GM12878 (cell line): ENCODE results near the gene MBD3. TPM values are rescaled to one million over a fixed set of nuclear protein-coding genes. Genes with fewer than 3 reads are reported as not detected.
A peak's percentile ranks its signal among the peaks of the same experiment; 100 is the strongest.

Source experiments
- ATAC-seq: fragments of 200-7000 bp; cut with Tn5 transposase; 3 replicates; pipeline ENCODE4 v1.9.1; 2020; ENCODE audit warnings: mild to moderate bottlenecking, moderate library complexity
- BruUV-seq: library from RNA; stranded (reverse); fragments of 400-500 nt; replicated peaks from 2 replicates; lab custom pipeline; 2021; lab: Mats Ljungman, UMichigan
- CTCF ChIA-PET: fragments of 300-600 bp; sonication (Branson Sonifier 250); formaldehyde crosslinking; extraction: SDS; loops from one replicate; lab custom pipeline; 2021; ENCODE audit warnings: inconsistent platforms; lab: Yijun Ruan, JAX
- POLR2A ChIA-PET: fragments of 350-600 bp; formaldehyde crosslinking; extraction: SDS; loops from one replicate; lab custom pipeline; 2021; ENCODE audit warnings: inconsistent platforms; lab: Charles Lee
- RAD21 ChIA-PET: fragments of 300-600 bp; sonication (Branson Sonifier 250); formaldehyde crosslinking; loops from one replicate; lab custom pipeline; 2023; ENCODE audit warnings: antibody characterized with exemption; ENCODE audit not compliant: unreplicated experiment; lab: Charles Lee
- SMC1A ChIA-PET: fragments of 300-600 bp; sonication (Branson Sonifier 250); formaldehyde crosslinking; loops from one replicate; lab custom pipeline; 2023; ENCODE audit not compliant: unreplicated experiment, uncharacterized antibody; lab: Charles Lee
- DNase-seq: peaks from one replicate; pipeline ENCODE4 v3.0.0-alpha.2; 2011; ENCODE audit warnings: low read depth, low spot score
- FAIRE-seq: peaks from 3 replicates; lab custom pipeline; 2011; peaks lifted over from hg19 to GRCh38; lab: Jason Lieb, UNC
- H2AFZ ChIP-seq: 2 replicates; pipeline ENCODE4 v1.6.0; 2011; ENCODE audit warnings: low read depth, low read length, control low read depth; ENCODE audit not compliant: control insufficient read depth
- H3K27ac ChIP-seq: 2 replicates; pipeline ENCODE4 v1.5.1; 2011; ENCODE audit warnings: control low read depth; ENCODE audit not compliant: control insufficient read depth, insufficient read depth
- H3K27me3 ChIP-seq, 2 experiments: replicated peaks in 1 of 2; 2 replicates each; pipeline versions ENCODE4 v1.6.0 to v1.6.1; 2011; ENCODE audit warnings: low read length in 1 of 2; ENCODE audit not compliant: control insufficient read depth in 2 of 2, insufficient read depth in 2 of 2
- H3K36me3 ChIP-seq, 2 experiments: 2 replicates each; pipeline ENCODE4 v1.5.1; 2011; ENCODE audit warnings: low read length in 1 of 2; ENCODE audit not compliant: control insufficient read depth in 2 of 2, insufficient read depth in 2 of 2
- H3K4me1 ChIP-seq: 2 replicates; pipeline ENCODE4 v1.6.1; 2011; ENCODE audit warnings: mild to moderate bottlenecking, low read length, moderate library complexity, mixed read lengths; ENCODE audit not compliant: control insufficient read depth, insufficient read depth
- H3K4me2 ChIP-seq: 2 replicates; pipeline ENCODE4 v1.6.0; 2011; ENCODE audit warnings: control low read depth; ENCODE audit not compliant: control insufficient read depth, insufficient read depth
- H3K4me3 ChIP-seq: fragments of 200-600 bp; sonication (generic); 2 replicates; pipeline ENCODE4 v1.5.1; 2016
- H3K79me2 ChIP-seq: 2 replicates; pipeline ENCODE4 v1.6.0; 2011; ENCODE audit warnings: low read length; ENCODE audit not compliant: control insufficient read depth, insufficient read depth
- H3K9ac ChIP-seq: 2 replicates; pipeline ENCODE4 v1.8.0; 2011; ENCODE audit warnings: low read length, control low read depth, mixed read lengths; ENCODE audit not compliant: control insufficient read depth, insufficient read depth
- H3K9me3 ChIP-seq: replicated peaks from 3 replicates; pipeline ENCODE4 v1.5.1; 2011; ENCODE audit warnings: mild to moderate bottlenecking, low read length; ENCODE audit not compliant: control insufficient read depth, insufficient read depth
- H4K20me1 ChIP-seq: 2 replicates; pipeline ENCODE4 v1.6.0; 2011; ENCODE audit not compliant: control insufficient read depth, insufficient read depth
- BACH1 ChIP-seq: fragments of 450-650 bp; IDR thresholded peaks from 2 replicates; pipeline ENCODE4 v1.6.1; 2017; ENCODE audit warnings: mild to moderate bottlenecking, borderline replicate concordance
- CHD1 ChIP-seq: IDR thresholded peaks from 2 replicates; pipeline ENCODE4 v1.6.1; 2012; ENCODE audit warnings: low read depth, low read length, improper control_type of control experiment
- CREB1 ChIP-seq: IDR thresholded peaks from 2 replicates; pipeline ENCODE4 v1.6.1; 2012; ENCODE audit warnings: low read depth, mild to moderate bottlenecking, inconsistent platforms
- CTCF ChIP-seq, 3 experiments: IDR thresholded peaks in 2 of 3; conservative IDR thresholded peaks in 1 of 3; 2 replicates each; pipeline ENCODE4 v1.5.1; 2011; ENCODE audit warnings: low read depth in 3 of 3, low read length in 3 of 3, mild to moderate bottlenecking in 3 of 3, control low read depth in 2 of 3, moderate library complexity in 2 of 3, inconsistent platforms in 1 of 3, mixed read lengths in 1 of 3; ENCODE audit not compliant: control insufficient read depth in 2 of 3, insufficient read depth in 1 of 3; ENCODE audit errors: extremely low read depth in 1 of 3
- GATAD2B ChIP-seq: fragments of 450-650 bp; conservative IDR thresholded peaks from 2 replicates; pipeline ENCODE4 v1.6.1; 2017; ENCODE audit warnings: low read depth, mild to moderate bottlenecking, moderate library complexity
- IKZF1 ChIP-seq: fragments of 450-650 bp; conservative IDR thresholded peaks from 2 replicates; pipeline ENCODE4 v1.6.1; 2017; ENCODE audit warnings: antibody characterized with exemption, mild to moderate bottlenecking
- IRF5 ChIP-seq: fragments of 450-650 bp; IDR thresholded peaks from 2 replicates; pipeline ENCODE4 v1.6.1; 2017; ENCODE audit warnings: borderline replicate concordance
- LARP7 ChIP-seq: fragments of 450-650 bp; IDR thresholded peaks from 2 replicates; pipeline ENCODE4 v1.6.1; 2017; ENCODE audit warnings: mild to moderate bottlenecking
- MAX ChIP-seq: IDR thresholded peaks from 2 replicates; pipeline ENCODE4 v1.6.1; 2012; ENCODE audit warnings: low read depth, low read length, improper control_type of control experiment
- MXI1 ChIP-seq: fragments of 150-350 bp; IDR thresholded peaks from 2 replicates; pipeline ENCODE4 v1.6.1; 2011; ENCODE audit warnings: low read depth, mild to moderate bottlenecking, inconsistent platforms, low read length, improper control_type of control experiment
- POLR2A ChIP-seq: IDR thresholded peaks from 2 replicates; pipeline ENCODE4 v1.6.1; 2011; ENCODE audit warnings: low read depth, mild to moderate bottlenecking, low read length
- RAD51 ChIP-seq: fragments of 450-650 bp; IDR thresholded peaks from 2 replicates; pipeline ENCODE4 v1.6.1; 2016; ENCODE audit warnings: moderate library complexity, mild to moderate bottlenecking, inconsistent platforms
- RCOR1 ChIP-seq: conservative IDR thresholded peaks from 2 replicates; pipeline ENCODE4 v1.6.1; 2012; ENCODE audit warnings: low read depth, low read length, improper control_type of control experiment
- SIN3A ChIP-seq: IDR thresholded peaks from 2 replicates; pipeline ENCODE4 v1.6.1; 2012; ENCODE audit warnings: low read depth, low read length, improper control_type of control experiment
- SUZ12 ChIP-seq: fragments of 200-600 bp; sonication (generic); IDR thresholded peaks from one replicate; pipeline ENCODE4 v1.6.1; 2018; ENCODE audit warnings: antibody characterized with exemption, mild to moderate bottlenecking; ENCODE audit not compliant: unreplicated experiment
- YBX1 ChIP-seq: fragments of 450-650 bp; IDR thresholded peaks from 2 replicates; pipeline ENCODE4 v1.6.1; 2016; ENCODE audit warnings: antibody characterized with exemption
- WGBS: methylation state at CpG from one replicate; pipeline ENCODE4 v1.1.6; 2016; ENCODE audit warnings: low lambda C conversion rate; ENCODE audit not compliant: insufficient replicate concordance, insufficient coverage; ENCODE audit errors: missing lambda C conversion rate; 5-methylcytosine and 5-hydroxymethylcytosine counted together
- in situ Hi-C: fragments of 300-500 bp; cut with MboI; formaldehyde crosslinking; loops from 9 replicates; pipeline ENCODE4 v1.14.3; 2018; ENCODE audit warnings: mixed read lengths
- intact Hi-C: fragments of 100-400 bp; cut with micrococcal nuclease; formaldehyde crosslinking; loops from one replicate; pipeline ENCODE4 v1.14.2; 2022; ENCODE audit not compliant: unreplicated experiment
- polyA plus RNA-seq, 11 experiments: library from polyadenylated mRNA; depleted of rRNA in 4 of 11; unstranded in 6 of 11; stranded (reverse) in 5 of 11; fragments of >200 nt; fragmentation: Nextera tagmentation in 4 of 11; fragmentation: Illumina TruSeq in 1 of 11; extraction: Ambion mirVana in 4 of 11; extraction: Trizol in 1 of 11; gene quantifications; 1 replicate in 1 of 11; 2 replicates in 10 of 11; pipeline versions ENCODE4 v1.2.1 to v1.2.3, GENCODE V29; 2011 to 2016; ENCODE audit warnings: inconsistent platforms in 2 of 11, missing spikeins in 2 of 11, low read depth in 1 of 11
- total RNA-seq, 4 experiments: library from RNA; depleted of rRNA in 3 of 4; stranded (reverse); fragments of >200 nt in 3 of 4; fragmentation: Illumina TruSeq in 1 of 4; extraction: Trizol in 1 of 4; gene quantifications; 2 replicates each; pipeline versions ENCODE4 v1.2.1 to v1.2.3, GENCODE V29; 2013 to 2021
- TF ChIP-seq, protein P1 (sequence below): fragments of 450-650 bp; IDR thresholded peaks from 2 replicates; pipeline ENCODE4 v1.6.1; 2017; ENCODE audit warnings: mild to moderate bottlenecking

Gene MBD3
- total and polyA plus RNA-seq, 10 of the 15 experiments (the other 5 are each of a cell fraction or from before 2014, with no cell fraction given) = 0.13 to 107 (median 21.9) TPM

GRCh38 chr19:1567116-1567847, 25.4 kb downstream of the MBD3 start:
- peak overlapping the region; percentile 57; the same call in 1 of the 2 replicates for H3K4me3 ChIP-seq
- peak overlapping the region; percentile 25; the same call in 1 of the 2 replicates for H3K4me2 ChIP-seq
- in situ Hi-C loops = no loop called here
- H2AFZ ChIP-seq = no peak overlapping the region
- SMC1A ChIA-PET = no interaction called here
- H3K4me1 ChIP-seq = no peaks in the 10 kb centered on the region
- CTCF ChIA-PET = no interaction called here
- ATAC-seq (peak; percentile 48), DNase-seq (no peak), FAIRE-seq (no peak)
- no peaks in the 10 kb centered on the region for H3K79me2 ChIP-seq
- no peaks in the 10 kb centered on the region for H3K36me3 ChIP-seq
- POLR2A ChIA-PET = interaction anchor here (0.6 kb wide), 1 partner anchor 95 kb away, joined by 5 read pairs; no protein-coding TSS in a partner anchor
- H3K27ac ChIP-seq = no peak overlapping the region
- H3K9ac ChIP-seq = no peak overlapping the region; the same call in 1 of the 2 replicates
- intact Hi-C loops = no loop called here
- no peaks in the 10 kb centered on the region for H3K9me3 ChIP-seq
- WGBS = 21% methylated on average over 55 of the region's 108 CpGs
- H3K27me3 ChIP-seq = no peaks in the 10 kb centered on the region
- RAD21 ChIA-PET = no interaction called here
- no TSS peak for BruUV-seq
- no peaks in the 10 kb centered on the region for H4K20me1 ChIP-seq
- TF ChIP-seq POLR2A (no peak), BACH1 (peak; percentile 28; the same call in 1 of the 2 replicates), YBX1 (no peak), CHD1 (no peak), GATAD2B (0 out of 2 replicates have a peak, but pooled peaks have one; percentile 30), SUZ12 (peak; percentile 60), LARP7 (0 out of 2 replicates have a peak, but pooled peaks have one; percentile 31), IRF5 (no peak), RAD51 (no peak), CTCF (IDR thresholded peaks at IDR 0.05 in 2 of 3, conservative IDR thresholded peaks at IDR 0.05 in 1 of 3; ENCODE audit: control insufficient read depth in 2 of 3, extremely low read depth in 1 of 3, insufficient read depth in 1 of 3, low read depth in 3 of 3, low read length in 3 of 3) (no peak), MXI1 (no peak), RCOR1 (no peak), CREB1 (no peak), IKZF1 (peak; percentile 29; the same call in 1 of the 2 replicates), MAX (no peak), SIN3A (no peak)
- TF ChIP-seq, protein P1, sequence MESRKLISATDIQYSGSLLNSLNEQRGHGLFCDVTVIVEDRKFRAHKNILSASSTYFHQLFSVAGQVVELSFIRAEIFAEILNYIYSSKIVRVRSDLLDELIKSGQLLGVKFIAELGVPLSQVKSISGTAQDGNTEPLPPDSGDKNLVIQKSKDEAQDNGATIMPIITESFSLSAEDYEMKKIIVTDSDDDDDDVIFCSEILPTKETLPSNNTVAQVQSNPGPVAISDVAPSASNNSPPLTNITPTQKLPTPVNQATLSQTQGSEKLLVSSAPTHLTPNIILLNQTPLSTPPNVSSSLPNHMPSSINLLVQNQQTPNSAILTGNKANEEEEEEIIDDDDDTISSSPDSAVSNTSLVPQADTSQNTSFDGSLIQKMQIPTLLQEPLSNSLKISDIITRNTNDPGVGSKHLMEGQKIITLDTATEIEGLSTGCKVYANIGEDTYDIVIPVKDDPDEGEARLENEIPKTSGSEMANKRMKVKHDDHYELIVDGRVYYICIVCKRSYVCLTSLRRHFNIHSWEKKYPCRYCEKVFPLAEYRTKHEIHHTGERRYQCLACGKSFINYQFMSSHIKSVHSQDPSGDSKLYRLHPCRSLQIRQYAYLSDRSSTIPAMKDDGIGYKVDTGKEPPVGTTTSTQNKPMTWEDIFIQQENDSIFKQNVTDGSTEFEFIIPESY = no peak
